ENCODE measurements around the gene RAD51B. TPM values are rescaled to one million over a fixed set of nuclear protein-coding genes. Genes with fewer than 3 reads are reported as not detected.

Gene RAD51B
- total and polyA plus RNA-seq, 2 of the 13 experiments (the other 11 are each of a cell fraction or from before 2014, with no cell fraction given), result 7.0 to 9.5 TPM

GRCh38 chr14:68172216-68172615 lies 352.6 kb downstream of the RAD51B start (continued):
- TF ChIP-seq ZNF264 (CRISPR knock-in tag; IDR thresholded peaks at IDR 0.05), result no peak
- TF ChIP-seq SIX1 (CRISPR knock-in tag; IDR thresholded peaks at IDR 0.05; ENCODE audit: borderline replicate concordance), result peak; percentile 41; the same call in 1 of the 2 replicates
- no peak for TF ChIP-seq SATB2 (CRISPR knock-in tag; IDR thresholded peaks at IDR 0.05)
- peak; percentile 90 for TF ChIP-seq RARA (CRISPR knock-in tag; IDR thresholded peaks at IDR 0.05)
- peak; percentile 59; the same call in 1 of the 2 replicates for TF ChIP-seq TCF7 (IDR thresholded peaks at IDR 0.05; ENCODE audit: low read depth)
- TF ChIP-seq ZNF354B (CRISPR knock-in tag; IDR thresholded peaks at IDR 0.05), result no peak
- TF ChIP-seq POLR2A (IDR thresholded peaks at IDR 0.05; ENCODE audit: insufficient read depth in 1 of 2, low read depth in 2 of 2, low read length in 2 of 2), result no peak
- TF ChIP-seq ZNF619 (CRISPR knock-in tag; IDR thresholded peaks at IDR 0.05), result no peak
- TF ChIP-seq HNRNPLL (IDR thresholded peaks at IDR 0.05; ENCODE audit: low read depth, low read length, poor library complexity, severe bottlenecking), result no peak
- TF ChIP-seq AFF4 (CRISPR knock-in tag; IDR thresholded peaks at IDR 0.05), result no peak
- no peak for TF ChIP-seq TFDP2 (CRISPR knock-in tag; IDR thresholded peaks at IDR 0.05)
- TF ChIP-seq TGIF2 (CRISPR knock-in tag; IDR thresholded peaks at IDR 0.05), result no peak
- TF ChIP-seq NR2F2 (IDR thresholded peaks at IDR 0.05; ENCODE audit: borderline replicate concordance, low read depth), result peak; percentile 93
- peak; percentile 62 to 93; a peak in 3 of 4 replicates for TF ChIP-seq EP300 (IDR thresholded peaks at IDR 0.05; ENCODE audit: low read depth in 2 of 2, low read length in 2 of 2)
- peak; percentile 63; the same call in 1 of the 2 replicates for TF ChIP-seq EP300 (CRISPR knock-in tag; IDR thresholded peaks at IDR 0.05; ENCODE audit: borderline replicate concordance)
- TF ChIP-seq HNF4G (IDR thresholded peaks at IDR 0.05; ENCODE audit: borderline replicate concordance, low read depth, low read length), result peak; percentile 66
- no peak for TF ChIP-seq HNF4G (CRISPR knock-in tag; IDR thresholded peaks at IDR 0.05; ENCODE audit: borderline replicate concordance, low read depth)
- TF ChIP-seq DPF2 (CRISPR knock-in tag; IDR thresholded peaks at IDR 0.05; ENCODE audit: borderline replicate concordance, low read depth), result peak; percentile 40; the same call in 1 of the 2 replicates
- TF ChIP-seq MATR3 (CRISPR knock-in tag; IDR thresholded peaks at IDR 0.05), result no peak
- no peak for TF ChIP-seq CCAR2 (optimal IDR thresholded peaks at IDR 0.05; ENCODE audit: low read depth, low read length)
- TF ChIP-seq TEAD3 (CRISPR knock-in tag; optimal IDR thresholded peaks at IDR 0.05; ENCODE audit: borderline replicate concordance), result peak; percentile 70
- TF ChIP-seq TBX3 (IDR thresholded peaks at IDR 0.05; ENCODE audit: borderline replicate concordance), result peak; percentile 54; the same call in 1 of the 2 replicates
- no peak for TF ChIP-seq ZNF543 (CRISPR knock-in tag; IDR thresholded peaks at IDR 0.05)
- peak; percentile 54; the same call in 1 of the 2 replicates for TF ChIP-seq CHD4 (IDR thresholded peaks at IDR 0.05; ENCODE audit: borderline replicate concordance, low read length)
- TF ChIP-seq MBNL3 (CRISPR knock-in tag; conservative IDR thresholded peaks at IDR 0.05), result no peak
- TF ChIP-seq, protein P1, sequence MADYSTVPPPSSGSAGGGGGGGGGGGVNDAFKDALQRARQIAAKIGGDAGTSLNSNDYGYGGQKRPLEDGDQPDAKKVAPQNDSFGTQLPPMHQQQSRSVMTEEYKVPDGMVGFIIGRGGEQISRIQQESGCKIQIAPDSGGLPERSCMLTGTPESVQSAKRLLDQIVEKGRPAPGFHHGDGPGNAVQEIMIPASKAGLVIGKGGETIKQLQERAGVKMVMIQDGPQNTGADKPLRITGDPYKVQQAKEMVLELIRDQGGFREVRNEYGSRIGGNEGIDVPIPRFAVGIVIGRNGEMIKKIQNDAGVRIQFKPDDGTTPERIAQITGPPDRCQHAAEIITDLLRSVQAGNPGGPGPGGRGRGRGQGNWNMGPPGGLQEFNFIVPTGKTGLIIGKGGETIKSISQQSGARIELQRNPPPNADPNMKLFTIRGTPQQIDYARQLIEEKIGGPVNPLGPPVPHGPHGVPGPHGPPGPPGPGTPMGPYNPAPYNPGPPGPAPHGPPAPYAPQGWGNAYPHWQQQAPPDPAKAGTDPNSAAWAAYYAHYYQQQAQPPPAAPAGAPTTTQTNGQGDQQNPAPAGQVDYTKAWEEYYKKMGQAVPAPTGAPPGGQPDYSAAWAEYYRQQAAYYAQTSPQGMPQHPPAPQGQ (CRISPR knock-in tag; IDR thresholded peaks at IDR 0.05; ENCODE audit: borderline replicate concordance), result no peak

Data from HepG2 (cell line).